Kidney (tissue), 14 donors: ENCODE data around the gene CORO1C. TPM values are rescaled to one million over a fixed set of nuclear protein-coding genes. Genes with fewer than 3 reads are reported as not detected.
"Not testable (repeated sequence)": the region's sequence is repeated elsewhere in the genome, so short reads cannot be mapped to it uniquely, and the experiment has no call there.

Experiments used
- DNase-seq, 5 donors: peaks; one replicate each; pipeline ENCODE4 v3.0.0-alpha.2; 2013 to 2020
- FAIRE-seq: peaks from 2 replicates; lab custom pipeline; 2012; peaks lifted over from hg19 to GRCh38; lab: Jason Lieb, UNC
- H3K27ac ChIP-seq, 2 donors: one replicate each; pipeline ENCODE4 v1.7.0; 2013; ENCODE audit warnings: low read depth in 2 of 2, low read length in 2 of 2, inconsistent platforms in 1 of 2
- H3K27me3 ChIP-seq: one replicate; pipeline ENCODE4 v1.7.1; 2013; ENCODE audit warnings: low read length, inconsistent platforms; ENCODE audit not compliant: control insufficient read depth, insufficient read depth
- H3K36me3 ChIP-seq, 3 donors: one replicate each; pipeline versions ENCODE4 v1.7.0 to v1.7.1; 2013; ENCODE audit warnings: low read length in 3 of 3, control low read depth in 1 of 3, inconsistent platforms in 1 of 3; ENCODE audit not compliant: insufficient read depth in 3 of 3, control insufficient read depth in 2 of 3
- H3K4me1 ChIP-seq, 3 donors: one replicate each; pipeline versions ENCODE4 v1.7.0 to v1.7.1; 2013; ENCODE audit warnings: low read length in 3 of 3, inconsistent platforms in 1 of 3, low read depth in 1 of 3; ENCODE audit not compliant: control insufficient read depth in 2 of 3, insufficient read depth in 2 of 3
- H3K4me3 ChIP-seq, 3 donors: one replicate each; pipeline versions ENCODE4 v1.7.0 to v1.8.1; 2013; ENCODE audit warnings: low read length in 3 of 3, control low read depth in 1 of 3, inconsistent platforms in 1 of 3
- H3K9ac ChIP-seq, 3 donors: one replicate each; pipeline versions ENCODE4 v1.7.0 to v1.7.1; 2013; ENCODE audit warnings: low read length in 3 of 3, control low read depth in 1 of 3, inconsistent platforms in 1 of 3
- H3K9me3 ChIP-seq, 3 donors: one replicate each; pipeline versions ENCODE4 v1.7.0 to v1.7.1; 2013; ENCODE audit warnings: low read length in 3 of 3, control low read depth in 1 of 3, inconsistent platforms in 1 of 3; ENCODE audit not compliant: control insufficient read depth in 2 of 3, insufficient read depth in 1 of 3
- intact Hi-C: fragments of 100-400 bp; cut with DNase I; formaldehyde crosslinking; loops from one replicate; pipeline ENCODE4 v1.11.1; 2022
- polyA plus RNA-seq: library from polyadenylated mRNA; stranded (reverse); fragments of 350-450 nt; fragmentation: Illumina TruSeq; extraction: RNeasy Lipid Tissue Mini Kit (QIAGEN cat#74804); gene quantifications from one replicate; pipeline ENCODE4 v1.2.3, GENCODE V29; 2014; ENCODE audit warnings: low read depth, low replicate concordance; ENCODE audit not compliant: insufficient read depth
- total RNA-seq: library from RNA; stranded (reverse); fragmentation: NEBNext Ultra II Directional; extraction: Animal tissue kit (Norgen Biotek cat#: 25700); gene quantifications from one replicate; pipeline ENCODE4 v1.2.1, GENCODE V29; 2021
- TF ChIP-seq, protein P1 (sequence below): IDR thresholded peaks from 3 replicates; pipeline ENCODE4 v1.5.1; 2012; ENCODE audit warnings: mild to moderate bottlenecking, moderate library complexity, borderline replicate concordance; ENCODE audit not compliant: insufficient read depth; ENCODE audit errors: extremely low read depth
- donor health status: control.
- donor health status: control.
- donor health status: control.
- donor health status: control.
- donor health status: control.
- donor health status: DM: yes; HTN: yes; CAD: no.
- donor health status: Normal renal cell carcinoma (clear cell type).

CORO1C gene
- total and polyA plus RNA-seq, 2 donors from 2014 or later, result 16.6 to 104 TPM

DNA sequence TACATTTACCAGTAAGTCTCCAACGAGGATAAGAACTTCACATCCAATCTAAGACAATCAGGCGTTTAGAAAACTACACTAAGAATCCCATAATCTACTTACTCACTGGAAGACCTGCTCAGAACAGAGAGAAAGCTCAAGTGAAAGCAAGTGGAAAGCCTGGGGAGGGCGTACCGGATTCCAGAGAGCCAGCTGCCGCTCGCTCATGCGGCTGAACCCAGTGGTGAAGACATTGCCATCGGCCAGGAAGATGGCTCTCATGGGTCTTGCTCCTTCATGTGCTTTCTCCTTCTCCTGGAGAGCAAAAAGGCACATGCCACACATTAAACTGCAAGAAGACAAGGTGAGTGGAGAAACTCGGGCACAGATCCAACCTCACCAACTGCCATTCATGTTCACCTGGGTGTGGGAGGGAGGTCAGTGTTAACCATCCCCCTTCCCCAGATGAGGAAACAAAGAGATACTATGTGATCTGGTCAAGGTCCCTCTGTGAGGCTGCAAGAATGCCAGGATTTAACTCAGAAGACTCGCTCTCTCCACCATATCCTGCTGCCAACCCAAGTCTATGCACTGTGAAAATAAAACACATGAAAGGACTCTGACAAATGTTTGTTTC lies 74.1 kb downstream of the CORO1C start:
- H3K9me3 ChIP-seq, result no peaks in the 10 kb centered on the region
- FAIRE-seq, result no peak
- no peaks in the 10 kb centered on the region for H3K27me3 ChIP-seq
- H3K27ac ChIP-seq, result no peak overlapping the region
- TF ChIP-seq, protein P1, sequence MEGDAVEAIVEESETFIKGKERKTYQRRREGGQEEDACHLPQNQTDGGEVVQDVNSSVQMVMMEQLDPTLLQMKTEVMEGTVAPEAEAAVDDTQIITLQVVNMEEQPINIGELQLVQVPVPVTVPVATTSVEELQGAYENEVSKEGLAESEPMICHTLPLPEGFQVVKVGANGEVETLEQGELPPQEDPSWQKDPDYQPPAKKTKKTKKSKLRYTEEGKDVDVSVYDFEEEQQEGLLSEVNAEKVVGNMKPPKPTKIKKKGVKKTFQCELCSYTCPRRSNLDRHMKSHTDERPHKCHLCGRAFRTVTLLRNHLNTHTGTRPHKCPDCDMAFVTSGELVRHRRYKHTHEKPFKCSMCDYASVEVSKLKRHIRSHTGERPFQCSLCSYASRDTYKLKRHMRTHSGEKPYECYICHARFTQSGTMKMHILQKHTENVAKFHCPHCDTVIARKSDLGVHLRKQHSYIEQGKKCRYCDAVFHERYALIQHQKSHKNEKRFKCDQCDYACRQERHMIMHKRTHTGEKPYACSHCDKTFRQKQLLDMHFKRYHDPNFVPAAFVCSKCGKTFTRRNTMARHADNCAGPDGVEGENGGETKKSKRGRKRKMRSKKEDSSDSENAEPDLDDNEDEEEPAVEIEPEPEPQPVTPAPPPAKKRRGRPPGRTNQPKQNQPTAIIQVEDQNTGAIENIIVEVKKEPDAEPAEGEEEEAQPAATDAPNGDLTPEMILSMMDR, result no peak
- H3K36me3 ChIP-seq, result peaks cover 2 to 14% (median 12%) of the 10 kb centered on the region in 3 donors
- H3K4me1 ChIP-seq, result no peaks in the 10 kb centered on the region
- no peak for DNase-seq
- H3K4me3 ChIP-seq, result no peak overlapping the region
- H3K9ac ChIP-seq, result no peak overlapping the region
- intact Hi-C loops, result no loop called here

DNA sequence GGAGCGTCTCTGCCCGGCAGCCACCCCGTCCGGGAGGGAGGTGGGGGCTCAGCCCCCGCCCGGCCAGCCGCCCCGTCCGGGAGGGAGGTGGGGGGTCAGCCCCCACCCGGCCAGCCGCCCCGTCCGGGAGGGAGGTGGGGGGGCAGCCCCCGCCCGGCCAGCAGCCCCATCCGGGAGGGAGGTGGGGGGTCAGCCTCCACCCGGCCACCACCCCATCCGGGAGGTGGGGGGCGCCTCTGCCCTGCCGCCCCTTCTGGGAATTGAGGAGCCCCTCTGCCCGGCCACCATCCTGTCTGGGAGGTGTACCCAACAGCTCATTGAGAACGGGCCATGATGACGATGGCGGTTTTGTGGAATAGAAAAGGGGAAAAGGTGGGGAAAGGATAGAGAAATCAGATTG lies 75.1 kb downstream of the CORO1C start:
- FAIRE-seq, DNase-seq, intact Hi-C loops, H3K4me1 ChIP-seq, H3K27me3 ChIP-seq, H3K27ac ChIP-seq, H3K9me3 ChIP-seq, H3K9ac ChIP-seq, H3K4me3 ChIP-seq: not testable (repeated sequence)
- H3K36me3 ChIP-seq, result peaks cover 2 to 15% (median 14%) of the 10 kb centered on the region in 3 donors

DNA sequence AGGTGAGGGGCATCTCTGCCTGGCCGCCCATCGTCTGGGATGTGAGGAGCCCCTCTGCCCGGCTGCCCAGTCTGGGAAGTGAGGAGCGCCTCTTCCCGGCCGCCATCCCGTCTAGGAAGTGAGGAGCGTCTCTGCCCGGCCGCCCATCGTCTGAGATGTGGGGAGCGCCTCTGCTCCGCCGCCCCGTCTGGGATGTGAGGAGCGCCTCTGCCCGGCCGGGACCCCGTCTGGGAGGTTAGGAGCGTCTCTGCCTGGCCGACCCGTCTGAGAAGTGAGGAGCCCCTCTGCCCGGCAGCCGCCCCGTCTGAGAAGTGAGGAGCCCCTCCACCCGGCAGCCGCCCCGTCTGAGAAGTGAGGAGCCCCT lies 75.5 kb downstream of the CORO1C start:
- DNase-seq, H3K27ac ChIP-seq, H3K9me3 ChIP-seq, H3K4me1 ChIP-seq, H3K27me3 ChIP-seq, H3K9ac ChIP-seq, FAIRE-seq, H3K4me3 ChIP-seq, intact Hi-C loops: not testable (repeated sequence)
- H3K36me3 ChIP-seq, result peaks cover 2 to 15% (median 14%) of the 10 kb centered on the region in 3 donors

GRCh38 chr12:108654622-108655021 lies 76.7 kb downstream of the CORO1C start:
- FAIRE-seq, DNase-seq, H3K27ac ChIP-seq, H3K27me3 ChIP-seq, H3K4me1 ChIP-seq, intact Hi-C loops, H3K4me3 ChIP-seq, H3K9me3 ChIP-seq, H3K9ac ChIP-seq: not testable (repeated sequence)
- H3K36me3 ChIP-seq, result peaks cover 2 to 15% (median 14%) of the 10 kb centered on the region in 3 donors

DNA sequence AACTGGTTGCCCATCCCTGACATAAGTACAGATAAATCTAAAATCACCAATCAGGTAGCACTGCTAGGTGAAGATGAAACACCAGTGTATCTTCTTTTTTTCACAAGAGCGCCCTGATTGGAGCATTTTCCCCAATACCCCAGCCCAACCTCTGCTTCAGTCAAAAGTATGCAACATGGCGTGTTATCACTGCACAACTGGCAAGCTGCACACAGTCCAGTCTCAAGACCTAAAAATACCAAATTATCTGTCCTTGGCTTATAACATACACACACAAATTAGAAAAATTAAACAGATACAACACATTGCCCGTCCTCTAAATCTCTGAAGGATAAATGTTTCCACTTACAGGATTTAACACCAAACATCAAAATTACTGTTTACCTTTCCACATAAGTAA lies 77.4 kb downstream of the CORO1C start:
- Histone ChIP-seq H3K27ac (no peak overlapping the region), H3K4me3 (no peak overlapping the region), H3K36me3 (peaks cover 2 to 15% (median 14%) of the 10 kb centered on the region in 3 donors), H3K4me1 (no peaks in the 10 kb centered on the region), H3K27me3 (no peaks in the 10 kb centered on the region), H3K9ac (no peak overlapping the region), H3K9me3 (no peaks in the 10 kb centered on the region)
- DNase-seq, result no peak
- no peak for FAIRE-seq
- TF ChIP-seq, protein P1, result no peak
- intact Hi-C loops, result no loop called here
